Hepatocyte (in vitro differentiated cells): Measurements from ENCODE around the gene RAP1A.

Experiments
- CTCF ChIP-seq: fragments of 200-600 bp; sonication (generic); IDR thresholded peaks from 2 replicates; pipeline ENCODE4 v1.5.1; 2016; ENCODE audit warnings: antibody characterized with exemption, mild to moderate bottlenecking; ENCODE audit not compliant: poor library complexity
- EZH2phosphoT487 ChIP-seq: fragments of 200-600 bp; sonication (generic); IDR thresholded peaks from one replicate; pipeline ENCODE4 v1.6.1; 2018; ENCODE audit warnings: antibody characterized with exemption, mild to moderate bottlenecking, low read depth, moderate library complexity; ENCODE audit not compliant: unreplicated experiment, severe bottlenecking

- TF ChIP-seq EZH2phosphoT487 (no peak), CTCF (no peak)
Measured at GRCh38 chr1:111581166-111581565, 38.4 kb upstream of the RAP1A start.
